PC-9 (cell line): ENCODE data around the gene NARF. TPM values are rescaled to one million over a fixed set of nuclear protein-coding genes. Genes with fewer than 3 reads are reported as not detected.
A peak's percentile ranks its signal among the peaks of the same experiment; 100 is the strongest.

ENCODE experiments used
- BruUV-seq: library from RNA; stranded (reverse); fragments of 400-500 nt; replicated peaks from 2 replicates; lab custom pipeline; 2021; lab: Mats Ljungman, UMichigan
- CTCF ChIA-PET: fragments of 300-600 bp; sonication (Branson Sonifier 250); formaldehyde crosslinking; loops from one replicate; lab custom pipeline; 2022; ENCODE audit warnings: antibody characterized with exemption; lab: Charles Lee
- POLR2A ChIA-PET: fragments of 300-600 bp; sonication (Branson Sonifier 250); formaldehyde crosslinking; loops from one replicate; lab custom pipeline; 2022; ENCODE audit warnings: antibody characterized with exemption; ENCODE audit not compliant: unreplicated experiment; lab: Charles Lee
- DNase-seq, 2 experiments: peaks; one replicate each; pipeline versions ENCODE4 v3.0.0 to v3.0.0-alpha.2; 2015 to 2022; ENCODE audit warnings: mixed read lengths in 1 of 2
- H2AFZ ChIP-seq: fragments of 200-600 bp; sonication (generic); 2 replicates; pipeline ENCODE4 v1.8.1; 2017; ENCODE audit warnings: antibody characterized with exemption
- H3F3A ChIP-seq: fragments of 200-600 bp; sonication (generic); 2 replicates; pipeline ENCODE4 v1.8.1; 2017; ENCODE audit warnings: antibody characterized with exemption, mild to moderate bottlenecking, low read depth; ENCODE audit not compliant: insufficient read depth
- H3K27ac ChIP-seq: fragments of 200-600 bp; sonication (generic); 2 replicates; pipeline ENCODE4 v1.6.1; 2016; ENCODE audit warnings: mixed run types
- H3K27me3 ChIP-seq: fragments of 200-600 bp; sonication (generic); 2 replicates; pipeline ENCODE4 v1.6.1; 2016; ENCODE audit warnings: low read depth, mixed run types; ENCODE audit not compliant: insufficient read depth
- H3K36me3 ChIP-seq: fragments of 200-600 bp; sonication (generic); 2 replicates; pipeline ENCODE4 v1.6.1; 2016; ENCODE audit warnings: low read depth, mixed run types
- H3K4me1 ChIP-seq: fragments of 200-600 bp; sonication (generic); replicated peaks from 2 replicates; pipeline ENCODE4 v1.6.1; 2016; ENCODE audit warnings: mixed run types; ENCODE audit not compliant: insufficient read depth
- H3K4me2 ChIP-seq: fragments of 200-600 bp; sonication (generic); 2 replicates; pipeline ENCODE4 v1.6.1; 2017; ENCODE audit warnings: mixed run types
- H3K4me3 ChIP-seq: fragments of 200-600 bp; sonication (generic); 2 replicates; pipeline ENCODE4 v1.6.1; 2016; ENCODE audit warnings: mixed run types
- H3K79me2 ChIP-seq: fragments of 200-600 bp; sonication (generic); 2 replicates; pipeline ENCODE4 v1.6.1; 2017; ENCODE audit warnings: low read depth, mixed run types
- H3K9me2 ChIP-seq: fragments of 200-600 bp; sonication (generic); 2 replicates; pipeline ENCODE4 v1.8.1; 2017; ENCODE audit warnings: mild to moderate bottlenecking; ENCODE audit not compliant: insufficient read depth
- H3K9me3 ChIP-seq: fragments of 200-600 bp; sonication (generic); 2 replicates; pipeline ENCODE4 v1.8.1; 2016; ENCODE audit warnings: low read depth; ENCODE audit not compliant: insufficient read depth
- H4K20me1 ChIP-seq: fragments of 200-600 bp; sonication (generic); 2 replicates; pipeline ENCODE4 v1.8.1; 2017; ENCODE audit not compliant: insufficient read depth
- EZH2 ChIP-seq: fragments of 200-600 bp; sonication (generic); IDR thresholded peaks from 2 replicates; pipeline ENCODE4 v1.8.0; 2017; ENCODE audit warnings: antibody characterized with exemption, low read depth
- intact Hi-C: fragments of 100-400 bp; cut with micrococcal nuclease; formaldehyde crosslinking; loops from one replicate; pipeline ENCODE4 v1.10.0; 2022; ENCODE audit not compliant: unreplicated experiment
- total RNA-seq: library from RNA; stranded (reverse); gene quantifications from 2 replicates; pipeline ENCODE4 v1.2.3, GENCODE V29; 2021
- TF ChIP-seq, protein P1 (sequence below): fragments of 200-600 bp; sonication (generic); conservative IDR thresholded peaks from 2 replicates; pipeline ENCODE4 v1.6.1; 2017; ENCODE audit warnings: mixed run types, antibody characterized with exemption, mild to moderate bottlenecking, moderate library complexity

Gene NARF
- total RNA-seq, 1 experiment from 2014 or later: 57.2 TPM

DNA sequence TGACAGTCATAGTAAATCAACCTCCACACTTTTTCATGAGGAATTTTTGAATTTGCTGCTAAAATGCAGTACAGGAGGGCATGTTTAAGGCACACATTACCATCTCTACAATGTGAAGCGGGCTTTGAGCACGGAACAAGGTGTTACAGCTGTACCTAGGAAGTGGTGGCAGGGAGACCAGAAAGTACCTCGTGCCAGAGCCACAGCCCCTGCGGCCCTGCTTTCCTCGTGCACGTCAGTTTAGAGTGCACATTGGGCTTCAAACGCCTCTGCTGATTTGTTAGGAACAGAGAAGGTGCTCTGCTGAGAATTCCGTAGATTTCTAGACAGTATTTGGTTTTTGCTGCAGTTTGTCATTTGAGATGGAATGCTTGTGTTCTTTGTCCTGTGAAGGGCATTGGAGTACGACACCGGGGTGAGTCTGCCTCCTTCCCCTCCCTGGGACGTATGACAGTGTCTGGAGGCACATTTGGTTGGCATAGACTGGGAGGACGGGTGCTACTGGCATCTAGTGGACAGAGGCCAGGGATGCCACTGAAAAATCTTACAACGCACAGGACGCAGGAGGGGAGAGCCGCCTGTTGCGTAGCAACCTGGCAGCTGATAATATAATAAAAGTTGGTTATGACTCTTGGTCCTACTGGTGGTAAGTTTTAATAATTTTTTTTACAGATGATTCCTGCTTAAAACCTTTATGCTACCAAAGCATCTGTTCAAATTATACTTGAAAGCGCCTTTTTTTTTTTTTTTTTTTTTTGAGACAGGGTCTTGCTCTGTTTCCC lies 70.1 kb downstream of the NARF start:
- H3K27ac ChIP-seq: no peak overlapping the region
- H2AFZ ChIP-seq: no peak overlapping the region
- ChIA-PET CTCF (interaction anchor here (0.7 kb wide), 2 partner anchors 9 to 26 kb away, joined by 4 to 5 read pairs; no protein-coding TSS in a partner anchor), POLR2A (interaction anchor here (0.7 kb wide), 1 partner anchor 109 kb away, joined by 8 read pairs; no protein-coding TSS in a partner anchor)
- no peaks in the 10 kb centered on the region; the same call in 1 of the 2 replicates for H3K4me1 ChIP-seq
- no peaks in the 10 kb centered on the region for H3K9me2 ChIP-seq
- H3K9me3 ChIP-seq: no peaks in the 10 kb centered on the region
- TF ChIP-seq EZH2: no peak
- TF ChIP-seq, protein P1, sequence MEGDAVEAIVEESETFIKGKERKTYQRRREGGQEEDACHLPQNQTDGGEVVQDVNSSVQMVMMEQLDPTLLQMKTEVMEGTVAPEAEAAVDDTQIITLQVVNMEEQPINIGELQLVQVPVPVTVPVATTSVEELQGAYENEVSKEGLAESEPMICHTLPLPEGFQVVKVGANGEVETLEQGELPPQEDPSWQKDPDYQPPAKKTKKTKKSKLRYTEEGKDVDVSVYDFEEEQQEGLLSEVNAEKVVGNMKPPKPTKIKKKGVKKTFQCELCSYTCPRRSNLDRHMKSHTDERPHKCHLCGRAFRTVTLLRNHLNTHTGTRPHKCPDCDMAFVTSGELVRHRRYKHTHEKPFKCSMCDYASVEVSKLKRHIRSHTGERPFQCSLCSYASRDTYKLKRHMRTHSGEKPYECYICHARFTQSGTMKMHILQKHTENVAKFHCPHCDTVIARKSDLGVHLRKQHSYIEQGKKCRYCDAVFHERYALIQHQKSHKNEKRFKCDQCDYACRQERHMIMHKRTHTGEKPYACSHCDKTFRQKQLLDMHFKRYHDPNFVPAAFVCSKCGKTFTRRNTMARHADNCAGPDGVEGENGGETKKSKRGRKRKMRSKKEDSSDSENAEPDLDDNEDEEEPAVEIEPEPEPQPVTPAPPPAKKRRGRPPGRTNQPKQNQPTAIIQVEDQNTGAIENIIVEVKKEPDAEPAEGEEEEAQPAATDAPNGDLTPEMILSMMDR: no peak
- H3K79me2 ChIP-seq: peaks cover 100% of the 10 kb centered on the region
- DNase-seq: peak; percentile 36 to 80
- intact Hi-C loops: loop anchor here (2.0 to 10.0 kb wide), 2 partner anchors 34 to 174 kb away; partner anchors contain the start of gene TEX19
- peaks cover 88% of the 10 kb centered on the region for H4K20me1 ChIP-seq
- no TSS peak for BruUV-seq
- H3F3A ChIP-seq: 0 out of 2 replicates have a peak, but pooled peaks cover 9% of the 10 kb centered on the region
- no peak overlapping the region for H3K4me2 ChIP-seq
- H3K4me3 ChIP-seq: no peak overlapping the region
- H3K36me3 ChIP-seq: no peaks in the 10 kb centered on the region
- H3K27me3 ChIP-seq: no peaks in the 10 kb centered on the region

DNA sequence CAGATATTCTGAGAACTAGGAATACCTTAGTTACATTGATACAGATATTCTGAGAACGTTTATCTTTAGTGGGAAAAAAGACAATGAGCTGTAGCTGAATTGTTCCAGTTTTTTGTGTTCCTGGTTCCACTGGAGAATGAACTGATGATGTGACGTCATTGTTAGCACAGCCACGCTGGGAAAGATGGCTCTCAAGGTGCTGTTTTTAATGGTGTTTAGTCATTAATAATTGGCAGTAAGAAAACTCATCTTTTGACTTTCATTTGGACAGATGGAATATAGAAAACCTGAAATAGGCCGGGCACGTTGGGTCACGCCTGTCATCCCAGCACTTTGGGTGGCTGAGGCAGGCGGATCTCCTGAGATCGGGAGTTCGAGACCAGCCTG lies 71.4 kb downstream of the NARF start:
- peaks cover 12% of the 10 kb centered on the region; the same call in 1 of the 2 replicates for H3F3A ChIP-seq
- H4K20me1 ChIP-seq: peaks cover 90% of the 10 kb centered on the region
- no peaks in the 10 kb centered on the region for H3K27me3 ChIP-seq
- H3K4me1 ChIP-seq: no peaks in the 10 kb centered on the region; the same call in 1 of the 2 replicates
- TF ChIP-seq EZH2: no peak
- ChIA-PET POLR2A (interaction anchor here (0.6 kb wide), 1 partner anchor 10 kb away, joined by 3 read pairs; the partner anchor contains the start of gene FOXK2), CTCF (interaction anchor here (0.7 kb wide), 1 partner anchor 233 kb away, joined by 5 read pairs; no protein-coding TSS in a partner anchor)
- H3K4me2 ChIP-seq: no peak overlapping the region
- BruUV-seq: no TSS peak
- peaks cover 100% of the 10 kb centered on the region for H3K79me2 ChIP-seq
- H3K4me3 ChIP-seq: no peak overlapping the region
- no peak overlapping the region for H3K27ac ChIP-seq
- DNase-seq: no peak
- H3K9me2 ChIP-seq: no peaks in the 10 kb centered on the region
- H3K36me3 ChIP-seq: no peaks in the 10 kb centered on the region
- no peak overlapping the region for H2AFZ ChIP-seq
- intact Hi-C loops: loop anchor here (2.0 to 10.0 kb wide), 2 partner anchors 35 to 175 kb away; partner anchors contain the start of gene TEX19
- no peaks in the 10 kb centered on the region for H3K9me3 ChIP-seq

DNA sequence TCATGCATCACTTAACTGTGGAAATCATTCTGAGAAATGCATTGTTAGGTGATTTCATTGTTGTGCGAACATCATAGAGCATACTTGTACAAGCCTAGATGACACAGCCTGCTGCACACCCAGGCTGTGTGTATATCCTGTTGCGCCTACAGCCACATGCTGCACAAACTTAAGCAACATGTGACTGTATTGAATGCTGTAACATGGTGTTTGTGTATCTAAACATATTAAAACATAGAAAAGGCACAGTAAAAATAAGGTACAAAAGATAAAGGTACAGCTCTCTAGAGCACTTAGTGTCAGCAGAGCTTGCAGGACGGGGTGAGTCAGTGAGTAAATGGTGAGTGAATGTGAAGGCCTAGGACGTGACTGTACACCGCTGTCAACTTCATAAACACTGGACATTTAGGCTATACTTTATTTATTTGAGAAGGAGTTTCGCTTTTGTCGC lies 72.9 kb downstream of the NARF start:
- Histone ChIP-seq H3K9me3 (no peaks in the 10 kb centered on the region), H3F3A (peaks cover 12% of the 10 kb centered on the region; the same call in 1 of the 2 replicates), H3K36me3 (no peaks in the 10 kb centered on the region), H2AFZ (no peak overlapping the region), H3K79me2 (peaks cover 100% of the 10 kb centered on the region), H3K4me1 (no peaks in the 10 kb centered on the region; the same call in 1 of the 2 replicates), H4K20me1 (peaks cover 91% of the 10 kb centered on the region), H3K27me3 (no peaks in the 10 kb centered on the region), H3K9me2 (no peaks in the 10 kb centered on the region), H3K27ac (no peak overlapping the region), H3K4me3 (no peak overlapping the region), H3K4me2 (no peak overlapping the region)
- no peak for TF ChIP-seq EZH2
- TF ChIP-seq, protein P1: no peak
- intact Hi-C loops: no loop called here
- ChIA-PET POLR2A (interaction anchor here (1.0 kb wide), 1 partner anchor 9 kb away, joined by 4 read pairs; no protein-coding TSS in a partner anchor), CTCF (no interaction called here)
- DNase-seq: no peak
- BruUV-seq: no TSS peak
